ACC112 (cell line): ENCODE results near the gene HOXC10.

ENCODE experiments used
- H2AFZ ChIP-seq: fragments of 200-600 bp; sonication (generic); one replicate; pipeline ENCODE4 v1.6.0; 2017; ENCODE audit warnings: antibody characterized with exemption, low read length; ENCODE audit not compliant: unreplicated experiment
- H3K27ac ChIP-seq: fragments of 200-600 bp; sonication (generic); 2 replicates; pipeline ENCODE4 v1.5.1; 2014; ENCODE audit warnings: low read depth, mild to moderate bottlenecking, antibody characterized with exemption, low read length, moderate library complexity
- H3K27me3 ChIP-seq: fragments of 200-600 bp; sonication (generic); 2 replicates; pipeline ENCODE4 v1.6.1; 2014; ENCODE audit warnings: mild to moderate bottlenecking, antibody characterized with exemption, low read length, moderate library complexity, mixed read lengths; ENCODE audit not compliant: insufficient read depth
- H3K36me3 ChIP-seq: fragments of 200-600 bp; sonication (generic); 2 replicates; pipeline ENCODE4 v1.6.1; 2016; ENCODE audit warnings: mild to moderate bottlenecking, antibody characterized with exemption, low read length, moderate library complexity, mixed read lengths; ENCODE audit not compliant: insufficient read depth
- H3K4me1 ChIP-seq: fragments of 200-600 bp; sonication (generic); one replicate; pipeline ENCODE4 v1.6.1; 2016; ENCODE audit warnings: low read length, mixed read lengths; ENCODE audit not compliant: insufficient read depth, unreplicated experiment, control insufficient read depth
- H3K4me3 ChIP-seq: fragments of 200-600 bp; sonication (generic); 2 replicates; pipeline ENCODE4 v1.5.1; 2014; ENCODE audit warnings: mild to moderate bottlenecking, low read depth, low read length
- H3K79me2 ChIP-seq: fragments of 200-600 bp; sonication (generic); one replicate; pipeline ENCODE4 v1.6.0; 2016; ENCODE audit warnings: low read length; ENCODE audit not compliant: control insufficient read depth, unreplicated experiment, insufficient read depth

HOXC10 gene

DNA sequence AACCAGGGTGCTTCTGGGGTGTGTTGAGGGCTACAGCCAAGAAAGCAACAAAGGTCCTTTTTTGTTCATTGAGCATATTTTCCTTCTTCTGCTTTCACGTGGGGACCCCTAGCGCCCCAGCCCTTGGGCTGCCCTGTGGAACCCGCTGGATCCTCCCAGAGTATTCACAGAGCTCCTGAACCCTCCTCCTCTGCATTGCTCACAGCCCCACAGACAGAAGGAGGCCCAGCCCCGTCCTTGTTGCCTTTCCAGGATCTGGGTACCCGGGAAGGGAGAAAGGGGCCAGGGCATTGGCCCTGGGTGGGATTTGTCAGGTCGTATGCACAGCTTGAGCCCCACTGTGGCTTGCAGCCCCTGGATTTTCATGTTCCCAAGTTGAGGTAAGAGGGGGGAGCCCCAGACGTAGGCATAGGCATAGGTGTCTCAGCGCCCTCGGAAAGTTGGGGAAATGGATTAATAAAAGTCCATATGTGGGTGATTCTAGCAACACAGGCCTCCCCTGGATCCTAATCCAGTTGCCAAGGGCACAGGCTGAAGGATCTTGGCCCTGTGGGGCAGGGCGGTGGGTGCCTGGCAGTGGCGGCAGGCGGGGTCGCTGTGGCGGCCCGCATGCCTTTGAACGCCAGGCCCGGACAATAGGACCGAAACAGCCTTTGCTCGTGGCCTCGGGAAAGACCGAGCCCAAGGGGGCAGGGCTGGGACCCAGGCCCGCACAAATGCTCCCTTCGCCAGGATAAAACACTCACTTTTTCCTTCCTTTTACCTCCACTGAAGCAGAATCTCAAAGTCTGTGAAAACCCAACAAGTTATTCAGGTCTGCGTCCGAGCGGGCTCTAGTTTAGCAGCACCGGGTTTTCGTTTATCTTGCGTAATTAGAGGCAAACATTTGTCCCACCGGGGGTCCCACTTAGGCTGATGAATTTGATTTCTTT is 3.0 kb upstream of the HOXC10 start:
- H3K4me3 ChIP-seq: no peak overlapping the region
- peaks cover 93% of the 10 kb centered on the region for H3K27me3 ChIP-seq
- H3K36me3 ChIP-seq: no peaks in the 10 kb centered on the region
- no peak overlapping the region for H2AFZ ChIP-seq
- H3K4me1 ChIP-seq: no peaks in the 10 kb centered on the region
- no peak overlapping the region for H3K27ac ChIP-seq
- H3K79me2 ChIP-seq: no peaks in the 10 kb centered on the region

DNA sequence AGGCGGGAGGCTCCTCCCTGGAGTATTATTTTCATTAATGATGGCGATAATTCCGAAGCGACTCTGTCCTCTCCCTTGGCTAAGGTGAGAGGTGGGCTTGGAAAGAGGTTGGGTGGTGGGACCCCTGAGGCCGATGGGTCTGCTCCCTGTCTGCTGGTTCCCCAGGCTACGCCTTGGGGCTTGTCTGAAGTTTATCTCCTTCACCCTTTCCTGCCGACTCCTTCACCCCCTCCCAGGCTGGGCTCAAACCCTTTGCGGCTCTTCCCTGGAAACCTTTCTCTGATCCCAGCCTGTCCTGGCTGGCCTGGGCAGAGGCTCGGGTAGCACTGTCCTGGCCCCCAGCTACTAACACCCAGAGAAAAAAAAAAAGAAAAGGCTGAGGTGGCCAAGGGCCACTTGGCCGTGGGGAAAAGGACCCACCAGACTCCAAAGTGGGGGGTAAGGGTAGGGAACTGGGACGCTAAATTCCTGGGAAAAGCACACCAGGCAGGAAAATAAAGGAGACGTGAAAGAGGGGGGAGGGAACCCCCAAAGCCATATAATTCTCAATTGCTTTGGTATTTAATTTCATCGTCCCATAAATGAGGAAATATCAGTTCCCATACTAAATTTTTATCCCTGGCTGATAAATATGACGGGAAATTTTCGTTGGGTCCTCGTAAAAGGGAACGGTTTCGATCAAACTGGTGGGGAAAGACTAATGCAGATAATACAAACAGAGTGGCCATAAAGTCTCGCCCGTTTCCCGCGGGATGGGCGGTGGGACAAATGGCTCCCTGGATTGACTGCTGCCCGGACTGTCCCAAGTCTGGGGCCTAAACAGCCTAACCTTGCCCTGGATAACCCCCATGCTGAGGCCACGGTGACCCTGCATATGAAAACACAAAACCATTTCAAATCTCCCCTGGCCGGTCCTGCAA is 2.0 kb upstream of the HOXC10 start:
- Histone ChIP-seq H3K27ac (no peak overlapping the region), H3K36me3 (no peaks in the 10 kb centered on the region), H3K4me1 (no peaks in the 10 kb centered on the region), H3K79me2 (no peaks in the 10 kb centered on the region), H3K4me3 (no peak overlapping the region), H2AFZ (no peak overlapping the region), H3K27me3 (peaks cover 93% of the 10 kb centered on the region)

DNA sequence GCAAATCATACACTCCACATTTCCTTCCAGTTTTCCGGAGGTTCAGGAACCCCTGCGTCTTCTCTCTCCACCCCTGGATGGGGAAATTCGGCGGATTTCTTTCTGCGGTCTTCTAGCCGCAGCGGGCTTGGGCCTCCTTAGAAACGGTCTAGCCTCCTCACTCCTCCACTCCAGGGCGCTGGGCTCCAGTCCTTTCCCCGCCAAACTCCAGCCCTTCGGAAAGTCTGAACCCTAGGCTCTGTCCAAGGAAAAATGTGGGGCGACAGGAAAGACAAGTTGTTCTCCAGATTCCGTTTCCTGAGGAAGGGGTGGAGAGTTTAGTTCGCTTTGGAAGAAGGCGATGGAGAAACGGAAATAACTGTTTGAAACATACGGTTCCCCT is 1.4 kb upstream of the HOXC10 start:
- no peaks in the 10 kb centered on the region for H3K4me1 ChIP-seq
- H3K79me2 ChIP-seq: no peaks in the 10 kb centered on the region
- no peaks in the 10 kb centered on the region for H3K36me3 ChIP-seq
- peaks cover 93% of the 10 kb centered on the region for H3K27me3 ChIP-seq
- H3K4me3 ChIP-seq: no peak overlapping the region
- H2AFZ ChIP-seq: no peak overlapping the region
- H3K27ac ChIP-seq: no peak overlapping the region

DNA sequence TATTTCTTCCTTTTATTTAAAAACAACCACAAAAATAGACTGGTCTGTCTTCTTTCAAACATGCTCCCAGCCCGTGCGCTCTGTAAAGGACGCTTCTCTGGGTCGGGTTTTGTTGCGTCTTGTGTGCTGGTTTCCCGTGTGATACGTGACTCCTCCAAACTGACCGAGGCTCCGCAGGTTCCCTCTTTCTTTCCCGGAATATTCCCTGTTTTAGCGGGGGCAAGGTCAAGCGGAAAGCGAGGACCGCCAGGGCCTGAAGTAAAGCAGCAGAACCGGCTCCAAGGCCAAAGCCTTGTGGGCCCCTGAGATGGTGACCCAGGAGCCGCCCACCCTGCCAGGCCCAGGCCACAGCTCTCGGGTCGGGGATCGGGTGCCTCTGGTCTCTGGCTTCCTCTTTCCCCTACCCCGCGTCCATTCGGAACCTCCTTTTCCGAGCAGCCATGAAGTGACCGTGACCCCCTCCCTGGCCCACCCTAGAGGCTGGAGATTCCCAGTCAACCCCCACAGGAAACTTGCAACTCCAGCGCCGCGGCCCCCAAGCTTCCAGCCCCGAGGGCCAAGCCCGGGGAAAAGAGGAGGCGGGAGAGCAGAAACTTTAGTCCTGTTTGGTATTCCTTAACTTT is 885 bp upstream of the HOXC10 start:
- Histone ChIP-seq H3K4me3 (no peak overlapping the region), H3K4me1 (no peaks in the 10 kb centered on the region), H2AFZ (no peak overlapping the region), H3K27ac (no peak overlapping the region), H3K79me2 (no peaks in the 10 kb centered on the region), H3K27me3 (peaks cover 88% of the 10 kb centered on the region), H3K36me3 (no peaks in the 10 kb centered on the region)

DNA sequence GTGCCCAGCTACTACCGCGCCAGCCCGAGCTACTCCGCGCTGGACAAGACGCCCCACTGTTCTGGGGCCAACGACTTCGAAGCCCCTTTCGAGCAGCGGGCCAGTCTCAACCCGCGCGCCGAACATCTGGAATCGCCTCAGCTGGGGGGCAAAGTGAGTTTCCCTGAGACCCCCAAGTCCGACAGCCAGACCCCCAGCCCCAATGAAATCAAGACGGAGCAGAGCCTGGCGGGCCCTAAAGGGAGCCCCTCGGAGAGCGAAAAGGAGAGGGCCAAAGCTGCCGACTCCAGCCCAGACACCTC is 697 bp downstream of the HOXC10 start:
- no peaks in the 10 kb centered on the region for H3K79me2 ChIP-seq
- peak overlapping the region; percentile 29 for H2AFZ ChIP-seq
- H3K36me3 ChIP-seq: no peaks in the 10 kb centered on the region
- H3K27me3 ChIP-seq: peaks cover 87% of the 10 kb centered on the region
- H3K4me1 ChIP-seq: peaks cover 12% of the 10 kb centered on the region
- H3K27ac ChIP-seq: no peak overlapping the region
- H3K4me3 ChIP-seq: peak overlapping the region; percentile 72

DNA sequence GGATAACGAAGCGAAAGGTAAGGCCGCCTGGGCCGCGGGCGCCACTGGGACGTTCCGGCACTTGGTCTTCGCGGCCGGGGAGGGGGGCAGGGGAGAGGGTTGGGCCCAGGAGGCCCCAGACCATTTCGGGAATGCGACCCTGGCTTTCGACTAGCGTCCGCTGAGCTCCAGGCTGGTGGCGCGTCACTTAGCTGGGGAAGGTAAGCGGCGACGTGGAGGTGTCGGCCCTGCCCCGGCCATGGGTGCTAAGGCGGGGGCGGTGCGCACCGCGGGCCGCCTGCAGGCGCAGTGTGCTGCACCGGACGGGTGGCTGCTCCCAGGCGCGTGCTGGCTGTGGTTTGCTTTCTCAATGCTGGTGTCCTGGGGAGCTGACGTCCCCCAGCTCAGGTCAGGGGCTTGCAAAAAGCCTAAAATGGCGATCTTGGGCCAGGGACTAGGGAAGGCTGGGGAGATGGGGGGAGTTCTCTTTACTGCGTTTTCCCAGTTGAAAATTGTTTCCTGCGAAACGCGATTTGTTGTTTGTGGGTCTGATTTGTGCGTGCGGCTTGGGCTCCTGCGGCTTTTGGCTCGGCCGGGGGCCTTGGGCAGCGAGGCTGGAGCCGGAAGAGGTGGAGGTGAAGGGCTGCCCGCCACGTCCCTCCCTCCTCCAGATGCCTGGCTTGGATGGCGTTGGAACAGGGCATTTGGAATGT is 1.2 kb downstream of the HOXC10 start:
- Histone ChIP-seq H2AFZ (peak overlapping the region; percentile 29), H3K27ac (no peak overlapping the region), H3K27me3 (peaks cover 87% of the 10 kb centered on the region), H3K4me3 (peak overlapping the region; percentile 72), H3K36me3 (no peaks in the 10 kb centered on the region), H3K79me2 (no peaks in the 10 kb centered on the region), H3K4me1 (peaks cover 17% of the 10 kb centered on the region)

DNA sequence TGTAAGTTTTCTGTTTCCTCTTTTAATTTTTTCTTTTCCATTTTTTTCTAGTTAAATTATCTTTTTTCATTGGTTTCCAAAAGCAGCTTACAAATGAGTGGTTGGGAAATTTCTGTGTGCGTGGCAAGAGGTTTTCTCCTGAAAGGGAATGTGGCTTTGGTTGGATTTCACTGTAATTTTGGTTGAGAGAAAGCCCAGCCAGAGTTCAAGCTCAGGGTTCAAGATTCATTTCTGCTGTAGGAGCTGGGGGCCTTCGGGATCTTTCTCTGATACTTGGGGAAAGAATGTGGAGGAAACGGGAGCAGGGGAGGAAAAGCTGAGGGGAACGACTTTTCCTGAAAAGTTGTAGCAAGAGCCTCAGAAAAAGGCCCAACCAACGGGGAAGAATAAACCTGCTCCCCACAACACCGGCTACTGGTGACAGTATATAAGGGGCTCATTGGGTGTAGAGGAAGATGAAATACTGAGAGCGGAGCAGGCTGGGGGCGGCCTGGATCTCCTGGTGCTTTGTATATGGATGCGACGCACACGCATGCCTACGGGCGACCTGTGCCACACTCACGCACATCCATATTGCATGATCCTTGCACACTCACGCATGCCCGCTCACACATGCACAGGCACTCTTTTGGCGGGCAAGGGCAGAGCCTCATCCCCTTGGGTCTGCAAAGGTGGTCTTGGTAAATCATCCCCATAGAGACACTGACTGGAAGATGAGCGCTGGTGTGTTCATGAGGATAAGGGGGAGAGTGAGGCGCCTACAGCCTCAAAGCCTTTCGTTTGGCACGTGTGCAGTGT is 1.9 kb downstream of the HOXC10 start:
- H3K27me3 ChIP-seq: peaks cover 87% of the 10 kb centered on the region
- H3K4me3 ChIP-seq: peak overlapping the region; percentile 72
- no peak overlapping the region for H3K27ac ChIP-seq
- H3K36me3 ChIP-seq: no peaks in the 10 kb centered on the region
- no peaks in the 10 kb centered on the region for H3K79me2 ChIP-seq
- H2AFZ ChIP-seq: peak overlapping the region; percentile 29
- H3K4me1 ChIP-seq: peaks cover 19% of the 10 kb centered on the region

DNA sequence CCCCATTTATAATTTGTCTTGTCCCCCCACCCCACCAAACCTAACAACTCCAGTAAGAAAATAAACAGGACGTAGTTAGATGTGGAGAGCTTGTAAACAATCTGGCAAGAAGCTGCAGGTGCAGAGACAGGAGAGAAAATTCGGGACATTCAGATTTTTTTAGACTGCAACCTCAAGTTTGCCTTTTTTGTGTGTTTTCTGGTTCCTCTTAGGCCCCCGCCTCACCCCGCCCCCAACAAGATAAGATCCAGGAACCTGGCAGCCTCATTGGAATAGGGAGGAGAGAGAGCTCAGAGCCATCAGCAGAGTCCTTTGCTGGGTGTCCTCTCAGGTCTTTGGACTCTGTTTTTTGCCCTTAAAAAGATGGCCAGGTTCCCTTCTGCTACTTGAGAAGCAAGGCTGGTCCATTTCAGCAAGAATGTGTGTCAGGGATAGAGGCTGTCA is 2.9 kb downstream of the HOXC10 start:
- H3K4me3 ChIP-seq: no peak overlapping the region
- peaks cover 19% of the 10 kb centered on the region for H3K4me1 ChIP-seq
- H3K27me3 ChIP-seq: peaks cover 87% of the 10 kb centered on the region
- H3K36me3 ChIP-seq: no peaks in the 10 kb centered on the region
- H3K27ac ChIP-seq: no peak overlapping the region
- H2AFZ ChIP-seq: no peak overlapping the region
- no peaks in the 10 kb centered on the region for H3K79me2 ChIP-seq

DNA sequence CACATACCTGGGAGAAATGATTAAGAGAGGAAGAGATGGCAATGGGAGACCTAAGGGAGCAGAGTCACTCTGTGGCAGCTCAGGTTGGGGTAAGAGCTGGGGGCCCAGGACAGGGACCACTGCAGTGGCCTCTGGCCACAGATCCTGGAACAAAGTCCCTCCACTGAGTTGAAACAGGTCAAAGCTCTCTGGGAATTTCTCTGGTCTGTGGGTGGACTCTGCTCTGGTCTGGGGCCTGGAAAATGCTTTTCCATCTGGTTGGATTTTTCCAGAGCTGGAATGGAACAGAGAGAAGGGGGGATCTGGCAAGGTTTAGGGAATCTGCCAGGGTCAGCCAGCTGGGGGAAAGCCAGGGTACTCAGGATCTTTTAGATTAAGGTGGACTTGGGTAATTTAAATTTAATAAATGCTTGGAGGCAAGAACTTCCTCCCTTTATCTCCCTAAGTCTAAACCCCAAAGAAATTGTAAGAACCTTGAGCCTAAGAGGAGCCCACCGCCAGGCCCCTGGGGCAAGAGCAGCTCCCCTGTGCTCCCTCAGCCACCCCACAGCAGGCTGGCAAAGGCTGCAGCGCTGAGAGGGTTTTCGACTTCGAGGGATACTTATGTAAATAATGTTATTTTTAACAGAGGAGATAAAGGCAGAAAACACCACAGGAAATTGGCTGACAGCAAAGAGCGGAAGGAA is 3.7 kb downstream of the HOXC10 start:
- H3K4me1 ChIP-seq: peaks cover 19% of the 10 kb centered on the region

More for the DNA sequence above, 3.7 kb downstream of the HOXC10 start:
- Histone ChIP-seq H3K27me3 (peaks cover 87% of the 10 kb centered on the region), H3K79me2 (no peaks in the 10 kb centered on the region), H3K4me3 (peak overlapping the region; percentile 62; the same call in 1 of the 2 replicates), H3K36me3 (no peaks in the 10 kb centered on the region), H2AFZ (no peak overlapping the region), H3K27ac (no peak overlapping the region)
